ENCODE results near the gene SRPRB. TPM values are rescaled to one million over a fixed set of nuclear protein-coding genes. Genes with fewer than 3 reads are reported as not detected.

SRPRB gene
- total RNA-seq, 1 experiment from 2014 or later: 73.5 TPM

GRCh38 chr3:133829310-133829707, 23.7 kb downstream of the SRPRB start:
- TF ChIP-seq SIN3A (IDR thresholded peaks at IDR 0.05; ENCODE audit: borderline replicate concordance, insufficient read depth, low read depth, low read length) (no peak), REST (IDR thresholded peaks at IDR 0.05; ENCODE audit: insufficient read depth in 1 of 2, low read depth in 2 of 2, low read length in 1 of 2) (no peak), TCF7L2 (IDR thresholded peaks at IDR 0.05; ENCODE audit: low read depth, low read length) (no peak), POLR2AphosphoS5 (IDR thresholded peaks at IDR 0.05; ENCODE audit: low read depth, low read length) (no peak), CTCF (IDR thresholded peaks at IDR 0.05) (no peak)
- BruUV-seq (replicated peaks): no TSS peak
- intact Hi-C loops (cut with micrococcal nuclease; ENCODE audit: unreplicated experiment) (no loop called here), in situ Hi-C loops (cut with HindIII; ENCODE audit: low pct_unique_long_range_greater_than_20kb, low sequenced_read_pairs) (no loop called here)
- no peaks in the 10 kb centered on the region for H3K36me3 ChIP-seq (ENCODE audit: control insufficient read depth, insufficient read depth, low read length)
- CTCF ChIA-PET: no interaction called here
- H3K4me1 ChIP-seq (ENCODE audit: control insufficient read depth, insufficient read depth, low read length): no peaks in the 10 kb centered on the region
- ATAC-seq (no peak), DNase-seq (ENCODE audit: low read depth, low spot score) (no peak)
- H3K9me3 ChIP-seq (ENCODE audit: control insufficient read depth, insufficient read depth, low read depth, low read length): no peaks in the 10 kb centered on the region
- H3K27me3 ChIP-seq (ENCODE audit: control insufficient read depth, insufficient read depth, low read length): no peaks in the 10 kb centered on the region
- POLR2A ChIA-PET: no interaction called here
- no peak overlapping the region for H3K4me3 ChIP-seq (ENCODE audit: low read depth in 2 of 2, low read length in 2 of 2)
- H3K27ac ChIP-seq (ENCODE audit: low read length): no peak overlapping the region

GRCh38 chr3:133830071-133830470, 24.5 kb downstream of the SRPRB start:
- BruUV-seq (replicated peaks): no TSS peak
- H3K36me3 ChIP-seq (ENCODE audit: control insufficient read depth, insufficient read depth, low read length): no peaks in the 10 kb centered on the region
- DNase-seq (ENCODE audit: low read depth, low spot score) (no peak), ATAC-seq (no peak)
- POLR2A ChIA-PET: no interaction called here
- no peaks in the 10 kb centered on the region for H3K4me1 ChIP-seq (ENCODE audit: control insufficient read depth, insufficient read depth, low read length)
- intact Hi-C loops (cut with micrococcal nuclease; ENCODE audit: unreplicated experiment) (no loop called here), in situ Hi-C loops (cut with HindIII; ENCODE audit: low pct_unique_long_range_greater_than_20kb, low sequenced_read_pairs) (no loop called here)
- TF ChIP-seq POLR2AphosphoS5 (IDR thresholded peaks at IDR 0.05; ENCODE audit: low read depth, low read length): no peak
- no peaks in the 10 kb centered on the region for H3K27me3 ChIP-seq (ENCODE audit: control insufficient read depth, insufficient read depth, low read length)
- no peak overlapping the region for H3K4me3 ChIP-seq (ENCODE audit: low read depth in 2 of 2, low read length in 2 of 2)
- H3K9me3 ChIP-seq (ENCODE audit: control insufficient read depth, insufficient read depth, low read depth, low read length): no peaks in the 10 kb centered on the region
- no peak overlapping the region for H3K27ac ChIP-seq (ENCODE audit: low read length)
- CTCF ChIA-PET: no interaction called here

- ChIA-PET POLR2A (no interaction called here), CTCF (interaction anchor here (0.7 kb wide), 1 partner anchor 106 kb away, joined by 3 read pairs; no protein-coding TSS in a partner anchor)
- intact Hi-C loops (cut with micrococcal nuclease; ENCODE audit: unreplicated experiment): no loop called here
- TF ChIP-seq POLR2AphosphoS5 (IDR thresholded peaks at IDR 0.05; ENCODE audit: low read depth, low read length) (no peak), SIN3A (IDR thresholded peaks at IDR 0.05; ENCODE audit: borderline replicate concordance, insufficient read depth, low read depth, low read length) (no peak), TCF7L2 (IDR thresholded peaks at IDR 0.05; ENCODE audit: low read depth, low read length) (no peak), REST (IDR thresholded peaks at IDR 0.05; ENCODE audit: insufficient read depth in 1 of 2, low read depth in 2 of 2, low read length in 1 of 2) (no peak), CTCF (IDR thresholded peaks at IDR 0.05) (no peak)
- H3K36me3 ChIP-seq (ENCODE audit: control insufficient read depth, insufficient read depth, low read length): no peaks in the 10 kb centered on the region
- DNase-seq (ENCODE audit: low read depth, low spot score) (no peak), ATAC-seq (no peak)
- H3K4me1 ChIP-seq (ENCODE audit: control insufficient read depth, insufficient read depth, low read length): no peaks in the 10 kb centered on the region
- H3K27me3 ChIP-seq (ENCODE audit: control insufficient read depth, insufficient read depth, low read length): no peaks in the 10 kb centered on the region
- no peak overlapping the region for H3K4me3 ChIP-seq (ENCODE audit: low read depth in 2 of 2, low read length in 2 of 2)
- no peak overlapping the region for H3K27ac ChIP-seq (ENCODE audit: low read length)
- in situ Hi-C loops (cut with HindIII; ENCODE audit: low pct_unique_long_range_greater_than_20kb, low sequenced_read_pairs): no loop called here
- BruUV-seq (replicated peaks): no TSS peak
- H3K9me3 ChIP-seq (ENCODE audit: control insufficient read depth, insufficient read depth, low read depth, low read length): no peaks in the 10 kb centered on the region
These were observed 26.6 kb downstream of the SRPRB start for GRCh38 chr3:133831966-133832801.

Measured in Panc1 (cell line).